IMR-90 (cell line): Measurements from ENCODE around the gene KCNS1. TPM values are rescaled to one million over a fixed set of nuclear protein-coding genes. Genes with fewer than 3 reads are reported as not detected.

ENCODE experiments used
- ATAC-seq: fragments of 200-7000 bp; cut with Tn5 transposase; 2 replicates; pipeline ENCODE4 v1.9.1; 2020; ENCODE audit warnings: low read depth, mild to moderate bottlenecking, moderate library complexity
- BruUV-seq: library from RNA; stranded (reverse); fragments of 400-500 nt; replicated peaks from 2 replicates; lab custom pipeline; 2021; lab: Mats Ljungman, UMichigan
- CTCF ChIA-PET: fragments of 300-600 bp; formaldehyde crosslinking; extraction: SDS; loops from one replicate; lab custom pipeline; 2021; ENCODE audit warnings: antibody characterized with exemption; lab: Yijun Ruan, JAX
- POLR2A ChIA-PET: fragments of 300-600 bp; sonication (Branson Sonifier 250); formaldehyde crosslinking; loops from one replicate; lab custom pipeline; 2022; ENCODE audit warnings: antibody characterized with exemption; ENCODE audit not compliant: unreplicated experiment; lab: Charles Lee
- DNase-seq: peaks from one replicate; pipeline ENCODE4 v3.0.0; 2013
- H2AFZ ChIP-seq: replicated peaks from 2 replicates; pipeline ENCODE3; 2013; ENCODE audit warnings: low read length, mild to moderate bottlenecking; ENCODE audit not compliant: poor library complexity
- H2AK5ac ChIP-seq: 2 replicates; pipeline ENCODE4 v1.6.1; 2013; ENCODE audit warnings: low read depth, low read length, inconsistent platforms
- H2AK9ac ChIP-seq: replicated peaks from 2 replicates; pipeline ENCODE3; 2013; ENCODE audit warnings: mild to moderate bottlenecking, low read depth, low read length, moderate library complexity; ENCODE audit not compliant: poor library complexity
- H2BK120ac ChIP-seq: 2 replicates; pipeline ENCODE4 v1.6.1; 2013; ENCODE audit warnings: low read depth, low read length, inconsistent platforms
- H2BK15ac ChIP-seq: 3 replicates; pipeline ENCODE4 v1.6.1; 2013; ENCODE audit warnings: low read depth, low read length, inconsistent platforms
- H2BK20ac ChIP-seq: 2 replicates; pipeline ENCODE4 v1.6.1; 2013; ENCODE audit warnings: low read depth, mild to moderate bottlenecking, inconsistent platforms, low read length, moderate library complexity
- H2BK5ac ChIP-seq: 2 replicates; pipeline ENCODE4 v1.6.1; 2013; ENCODE audit warnings: mild to moderate bottlenecking, low read depth, low read length, inconsistent platforms; ENCODE audit not compliant: poor library complexity, severe bottlenecking
- H3K14ac ChIP-seq: replicated peaks from 2 replicates; pipeline ENCODE4 v1.6.1; 2013; ENCODE audit warnings: low read depth, low read length, inconsistent platforms
- H3K18ac ChIP-seq: 2 replicates; pipeline ENCODE4 v1.6.1; 2013; ENCODE audit warnings: low read depth, low read length, control low read depth
- H3K23ac ChIP-seq: 2 replicates; pipeline ENCODE4 v1.6.1; 2013; ENCODE audit warnings: low read depth, low read length, inconsistent platforms
- H3K27ac ChIP-seq: 2 replicates; pipeline ENCODE4 v1.5.1; 2013; ENCODE audit warnings: mild to moderate bottlenecking, control low read depth, low read length; ENCODE audit not compliant: insufficient read depth
- H3K27me3 ChIP-seq: 2 replicates; pipeline ENCODE4 v1.6.1; 2013; ENCODE audit warnings: low read length; ENCODE audit not compliant: control insufficient read depth, insufficient read depth
- H3K36me3 ChIP-seq: 2 replicates; pipeline ENCODE4 v1.6.1; 2013; ENCODE audit warnings: low read length, mixed read lengths; ENCODE audit not compliant: control insufficient read depth, insufficient read depth
- H3K4ac ChIP-seq: 2 replicates; pipeline ENCODE4 v1.6.1; 2013; ENCODE audit warnings: low read depth, low read length, inconsistent platforms
- H3K4me1 ChIP-seq: 2 replicates; pipeline ENCODE4 v1.6.1; 2013; ENCODE audit warnings: low read length, mixed read lengths; ENCODE audit not compliant: control insufficient read depth, insufficient read depth
- H3K4me2 ChIP-seq: 2 replicates; pipeline ENCODE4 v1.6.1; 2013; ENCODE audit warnings: low read depth, mild to moderate bottlenecking, control low read depth, low read length, moderate library complexity
- H3K4me3 ChIP-seq: 2 replicates; pipeline ENCODE4 v1.5.1; 2013; ENCODE audit warnings: low read depth, mild to moderate bottlenecking, control low read depth, low read length, moderate library complexity; ENCODE audit not compliant: insufficient read depth
- H3K56ac ChIP-seq: 2 replicates; pipeline ENCODE4 v1.6.1; 2013; ENCODE audit warnings: low read length, inconsistent platforms; ENCODE audit not compliant: insufficient read depth; ENCODE audit errors: extremely low read depth
- H3K79me1 ChIP-seq, 2 experiments: 2 replicates each; pipeline ENCODE4 v1.6.1; 2013; ENCODE audit warnings: low read length in 2 of 2, inconsistent platforms in 1 of 2, low read depth in 1 of 2
- H3K9ac ChIP-seq: 2 replicates; pipeline ENCODE4 v1.6.1; 2013; ENCODE audit warnings: low read depth, low read length, control low read depth
- H3K9me1 ChIP-seq: 2 replicates; pipeline ENCODE4 v1.6.1; 2013; ENCODE audit warnings: low read length, inconsistent platforms; ENCODE audit not compliant: insufficient read depth
- H3K9me3 ChIP-seq: 2 replicates; pipeline ENCODE4 v1.6.1; 2013; ENCODE audit warnings: low read length; ENCODE audit not compliant: control insufficient read depth, insufficient read depth
- H4K20me1 ChIP-seq: 2 replicates; pipeline ENCODE4 v1.6.1; 2013; ENCODE audit warnings: low read length, inconsistent platforms; ENCODE audit not compliant: insufficient read depth
- H4K5ac ChIP-seq: 2 replicates; pipeline ENCODE4 v1.6.1; 2013; ENCODE audit warnings: mild to moderate bottlenecking, low read depth, low read length, control low read depth
- H4K8ac ChIP-seq, 2 experiments: 2 replicates each; pipeline ENCODE4 v1.6.1; 2013; ENCODE audit warnings: low read depth in 2 of 2, low read length in 2 of 2, control low read depth in 1 of 2, inconsistent platforms in 1 of 2
- H4K91ac ChIP-seq: 2 replicates; pipeline ENCODE4 v1.6.1; 2013; ENCODE audit warnings: low read depth, low read length, inconsistent platforms; ENCODE audit not compliant: insufficient read depth
- FOS ChIP-seq: fragments of 150-350 bp; IDR thresholded peaks from 2 replicates; pipeline ENCODE4 v1.6.1; 2016; ENCODE audit warnings: low read depth, low read length
- POLR2A ChIP-seq: IDR thresholded peaks from 2 replicates; pipeline ENCODE4 v1.6.1; 2012; ENCODE audit warnings: mild to moderate bottlenecking, low read depth, low read length
- WGBS, 2 experiments: methylation state at CpG; one replicate each; pipeline versions ENCODE4 v1.1.5 to v1.1.7; 2013; ENCODE audit warnings: missing lambda C conversion rate in 2 of 2; ENCODE audit not compliant: insufficient read length in 1 of 2; ENCODE audit errors: extremely low coverage in 2 of 2; 5-methylcytosine and 5-hydroxymethylcytosine counted together
- dilution Hi-C: fragments of 300-500 bp; cut with HindIII; formaldehyde crosslinking; loops from one replicate; pipeline ENCODE4 v1.14.3; 2018; ENCODE audit warnings: low sequenced_read_pairs; ENCODE audit not compliant: unreplicated experiment
- in situ Hi-C: fragments of 300-500 bp; cut with MboI; formaldehyde crosslinking; loops from 3 replicates; pipeline ENCODE4 v1.14.3; 2019; ENCODE audit warnings: low sequenced_read_pairs, inconsistent platforms, mixed read lengths
- intact Hi-C: fragments of 100-400 bp; cut with micrococcal nuclease; formaldehyde crosslinking; loops from 2 replicates; pipeline ENCODE4 v1.10.0; 2022
- polyA plus RNA-seq, 3 experiments: library from polyadenylated mRNA; depleted of rRNA; stranded (reverse); fragments of >200 nt; gene quantifications; 2 replicates each; pipeline ENCODE4 v1.2.3, GENCODE V29; 2012; ENCODE audit warnings: low replicate concordance in 1 of 3
- total RNA-seq: library from RNA; depleted of rRNA; stranded (reverse); fragments of >200 nt; gene quantifications from 2 replicates; pipeline ENCODE4 v1.2.3, GENCODE V29; 2012
- TF ChIP-seq, protein P1 (sequence below): fragments of 150-350 bp; IDR thresholded peaks from 2 replicates; pipeline ENCODE4 v1.6.1; 2016; ENCODE audit warnings: low read depth, mild to moderate bottlenecking, low read length, moderate library complexity, borderline replicate concordance

Gene KCNS1
- total and polyA plus RNA-seq, 2 of the 4 experiments (the other 2 are of a cell fraction): 0.54 to 0.62 TPM

DNA sequence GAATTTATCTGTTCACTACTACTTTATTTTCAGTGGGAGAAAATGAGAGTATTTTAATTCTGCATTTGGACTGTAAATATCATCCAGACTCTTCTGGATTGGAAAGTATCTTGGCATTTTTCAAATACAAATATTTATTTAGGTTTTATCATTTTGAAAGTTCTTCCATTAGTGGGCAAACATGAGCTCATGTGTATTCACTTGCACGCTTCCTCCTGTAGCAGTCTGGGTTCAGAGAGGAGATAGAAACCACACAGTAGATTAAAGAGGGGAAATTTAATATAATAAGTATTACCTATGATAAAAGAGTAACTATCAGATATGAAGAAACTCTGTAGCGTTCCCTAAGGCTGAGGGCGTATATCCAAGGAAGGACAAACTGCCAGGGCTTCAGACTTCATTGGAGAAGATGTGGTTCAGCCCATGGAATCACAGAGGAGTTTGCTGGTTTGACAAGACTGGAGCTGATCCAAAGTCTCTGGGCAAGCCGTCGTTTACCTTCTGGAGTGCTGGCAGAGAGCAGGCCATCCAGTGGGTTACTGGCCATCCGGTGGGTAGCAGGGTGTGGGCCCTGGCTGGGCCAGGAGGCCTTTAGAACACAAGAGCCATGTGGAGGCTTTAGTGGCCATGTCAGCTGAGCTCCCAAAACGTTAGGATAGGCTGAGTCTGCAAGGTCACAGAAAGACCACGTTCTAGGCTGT, 44.3 kb downstream of the KCNS1 start (continued):
- TF ChIP-seq, protein P1, sequence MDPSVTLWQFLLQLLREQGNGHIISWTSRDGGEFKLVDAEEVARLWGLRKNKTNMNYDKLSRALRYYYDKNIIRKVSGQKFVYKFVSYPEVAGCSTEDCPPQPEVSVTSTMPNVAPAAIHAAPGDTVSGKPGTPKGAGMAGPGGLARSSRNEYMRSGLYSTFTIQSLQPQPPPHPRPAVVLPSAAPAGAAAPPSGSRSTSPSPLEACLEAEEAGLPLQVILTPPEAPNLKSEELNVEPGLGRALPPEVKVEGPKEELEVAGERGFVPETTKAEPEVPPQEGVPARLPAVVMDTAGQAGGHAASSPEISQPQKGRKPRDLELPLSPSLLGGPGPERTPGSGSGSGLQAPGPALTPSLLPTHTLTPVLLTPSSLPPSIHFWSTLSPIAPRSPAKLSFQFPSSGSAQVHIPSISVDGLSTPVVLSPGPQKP: no peak

DNA sequence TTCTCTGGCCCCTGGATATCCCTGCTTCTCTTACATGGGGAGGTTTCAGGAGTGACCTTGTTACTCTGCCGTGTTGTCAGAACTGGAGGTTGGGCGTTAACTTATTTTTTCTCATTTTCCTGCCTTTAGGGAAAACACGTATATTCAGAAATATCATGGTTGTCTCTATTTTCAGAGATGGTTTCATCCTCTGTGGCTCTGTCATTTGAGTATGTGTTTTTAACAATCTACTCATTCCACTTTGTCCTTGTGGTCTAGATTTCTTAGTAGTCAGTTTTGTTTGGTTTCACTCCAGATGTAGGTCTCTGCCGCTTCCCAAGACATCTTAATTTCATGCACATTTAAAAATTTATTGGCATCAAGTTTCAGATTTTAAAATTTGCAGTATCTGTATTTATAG, 45.9 kb downstream of the KCNS1 start:
- dilution Hi-C loops: no loop called here
- ATAC-seq: no peak
- no peak overlapping the region for H2BK5ac ChIP-seq
- H3K14ac ChIP-seq: no peak overlapping the region
- ChIA-PET CTCF (no interaction called here), POLR2A (interaction anchor here (0.6 to 0.7 kb wide), 2 partner anchors 26 to 50 kb away, joined by 3 to 9 read pairs; no protein-coding TSS in a partner anchor)
- in situ Hi-C loops: no loop called here
- no peak overlapping the region; the same call in 2 of the 3 replicates for H2BK15ac ChIP-seq
- no TSS peak for BruUV-seq
- peaks cover 11 to 17% of the 10 kb centered on the region in 2 experiments; a peak in 3 of 4 replicates for H3K79me1 ChIP-seq
- intact Hi-C loops: no loop called here
- peaks cover 12% of the 10 kb centered on the region for H3K4me1 ChIP-seq
- H3K4me3 ChIP-seq: no peak overlapping the region
- peaks cover 3% of the 10 kb centered on the region for H3K36me3 ChIP-seq
- H3K9me3 ChIP-seq: no peaks in the 10 kb centered on the region
- H4K20me1 ChIP-seq: no peaks in the 10 kb centered on the region
- no peak overlapping the region for H3K56ac ChIP-seq
- DNase-seq: no peak
- no peak overlapping the region for H3K9ac ChIP-seq
- no peak overlapping the region for H3K4ac ChIP-seq
- H2BK120ac ChIP-seq: no peak overlapping the region
- 0 out of 2 replicates have a peak, but pooled peaks cover 5% of the 10 kb centered on the region for H3K9me1 ChIP-seq
- H2AK5ac ChIP-seq: 0 out of 2 replicates have a peak overlapping the region, but pooled peaks have one; percentile 8
- H3K23ac ChIP-seq: no peak overlapping the region
- H4K91ac ChIP-seq: no peak overlapping the region
- no peak overlapping the region; the same call in 1 of the 2 replicates for H4K5ac ChIP-seq
- H2BK20ac ChIP-seq: no peak overlapping the region
- no peak overlapping the region; the same call in 1 of the 2 replicates for H3K18ac ChIP-seq
- H2AK9ac ChIP-seq: no peak overlapping the region
- H3K27ac ChIP-seq: no peak overlapping the region
- no peak overlapping the region for H3K4me2 ChIP-seq
- H3K27me3 ChIP-seq: no peaks in the 10 kb centered on the region
- no peak overlapping the region for H4K8ac ChIP-seq
- TF ChIP-seq FOS (no peak), POLR2A (no peak)
- H2AFZ ChIP-seq: no peak overlapping the region
- WGBS, 2 experiments: no CpG with 5 or more reads among the region's 4 CpGs
